ENCODE measurements around the gene NPAS4. TPM values are rescaled to one million over a fixed set of nuclear protein-coding genes. Genes with fewer than 3 reads are reported as not detected.

NPAS4 gene
- total and polyA plus RNA-seq, 9 of the 15 experiments (the other 6 are each of a cell fraction or from before 2014, with no cell fraction given) = not detected

DNA sequence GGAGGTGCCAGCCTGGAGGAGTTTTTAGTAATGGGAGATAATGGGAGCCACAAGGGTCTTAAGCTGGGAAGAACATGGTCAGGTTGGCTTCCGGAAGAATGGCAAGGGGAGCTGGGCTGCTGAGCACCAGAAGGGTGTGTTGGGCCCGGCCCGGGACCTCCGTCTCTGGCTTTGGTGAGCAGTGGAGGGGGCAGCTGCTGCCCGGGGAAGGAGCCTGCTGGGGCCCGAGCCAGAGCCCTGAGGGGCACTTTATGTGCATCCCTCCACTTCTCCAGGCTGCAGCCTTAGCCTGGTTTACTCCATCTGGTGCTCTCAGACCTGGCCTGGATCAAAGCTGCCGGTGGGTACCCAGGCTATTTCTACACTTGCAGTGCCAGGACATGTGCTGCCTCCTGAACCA, 8.7 kb upstream of the NPAS4 start:
- in situ Hi-C loops (cut with MboI) = no loop called here
- DNase-seq (ENCODE audit: extremely low read depth in 1 of 4, low spot score in 3 of 4) (no peak), ATAC-seq (no peak), FAIRE-seq (no peak)
- no peaks in the 10 kb centered on the region for H3K9me3 ChIP-seq (replicated peaks; ENCODE audit: control insufficient read depth, insufficient read depth, low read depth, low read length)
- H3K9ac ChIP-seq (ENCODE audit: insufficient read depth in 1 of 2, low read depth in 2 of 2, low read length in 2 of 2) = no peak overlapping the region
- 1% methylated on average over 7 of the region's 7 CpGs for WGBS (ENCODE audit: insufficient coverage, low coverage, missing lambda C conversion rate)
- H3K36me3 ChIP-seq (ENCODE audit: control insufficient read depth, insufficient read depth, low read length) = no peaks in the 10 kb centered on the region
- H3K4me1 ChIP-seq (replicated peaks in 1 of 2; ENCODE audit: control insufficient read depth in 2 of 2, insufficient read depth in 2 of 2, low read length in 2 of 2) = peaks cover 7 to 9% of the 10 kb centered on the region in 2 experiments; a peak in 2 of 5 replicates
- peaks cover 16% of the 10 kb centered on the region for H4K20me1 ChIP-seq (replicated peaks; ENCODE audit: control insufficient read depth, insufficient read depth, low read length)
- POLR2A ChIA-PET = interaction anchor here (1.3 to 1.5 kb wide), 2 partner anchors 9 to 12 kb away, joined by 3 to 5 read pairs; partner anchors contain the start of gene NPAS4
- no peak overlapping the region for H3K27ac ChIP-seq (ENCODE audit: extremely low read depth, low read depth, low read length)
- no peak overlapping the region for H3K4me3 ChIP-seq
- no peak overlapping the region for H2AFZ ChIP-seq (ENCODE audit: low read depth, low read length)
- H3K9me1 ChIP-seq (ENCODE audit: control insufficient read depth, insufficient read depth, low read length) = no peaks in the 10 kb centered on the region
- peaks cover 35 to 56% of the 10 kb centered on the region in 2 experiments for H3K27me3 ChIP-seq (ENCODE audit: control insufficient read depth in 2 of 2, insufficient read depth in 2 of 2, low read length in 2 of 2)
- CTCF ChIA-PET (ENCODE audit: low intra/inter-chr PET ratio) = interaction anchor here (0.6 kb wide), 1 partner anchor 272 kb away, joined by 3 read pairs; no protein-coding TSS in a partner anchor
- intact Hi-C loops (cut with micrococcal nuclease) = no loop called here
- BruUV-seq (replicated peaks) = no TSS peak
- H3K4me2 ChIP-seq (ENCODE audit: insufficient read depth, low read length) = no peak overlapping the region
- no peaks in the 10 kb centered on the region for H3K79me2 ChIP-seq (ENCODE audit: control insufficient read depth, insufficient read depth, low read length)
- TF ChIP-seq, protein P1, sequence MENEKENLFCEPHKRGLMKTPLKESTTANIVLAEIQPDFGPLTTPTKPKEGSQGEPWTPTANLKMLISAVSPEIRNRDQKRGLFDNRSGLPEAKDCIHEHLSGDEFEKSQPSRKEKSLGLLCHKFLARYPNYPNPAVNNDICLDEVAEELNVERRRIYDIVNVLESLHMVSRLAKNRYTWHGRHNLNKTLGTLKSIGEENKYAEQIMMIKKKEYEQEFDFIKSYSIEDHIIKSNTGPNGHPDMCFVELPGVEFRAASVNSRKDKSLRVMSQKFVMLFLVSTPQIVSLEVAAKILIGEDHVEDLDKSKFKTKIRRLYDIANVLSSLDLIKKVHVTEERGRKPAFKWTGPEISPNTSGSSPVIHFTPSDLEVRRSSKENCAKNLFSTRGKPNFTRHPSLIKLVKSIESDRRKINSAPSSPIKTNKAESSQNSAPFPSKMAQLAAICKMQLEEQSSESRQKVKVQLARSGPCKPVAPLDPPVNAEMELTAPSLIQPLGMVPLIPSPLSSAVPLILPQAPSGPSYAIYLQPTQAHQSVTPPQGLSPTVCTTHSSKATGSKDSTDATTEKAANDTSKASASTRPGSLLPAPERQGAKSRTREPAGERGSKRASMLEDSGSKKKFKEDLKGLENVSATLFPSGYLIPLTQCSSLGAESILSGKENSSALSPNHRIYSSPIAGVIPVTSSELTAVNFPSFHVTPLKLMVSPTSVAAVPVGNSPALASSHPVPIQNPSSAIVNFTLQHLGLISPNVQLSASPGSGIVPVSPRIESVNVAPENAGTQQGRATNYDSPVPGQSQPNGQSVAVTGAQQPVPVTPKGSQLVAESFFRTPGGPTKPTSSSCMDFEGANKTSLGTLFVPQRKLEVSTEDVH (IDR thresholded peaks at IDR 0.05; ENCODE audit: low read depth, partially characterized antibody) = no peak
- TF ChIP-seq, protein P2, sequence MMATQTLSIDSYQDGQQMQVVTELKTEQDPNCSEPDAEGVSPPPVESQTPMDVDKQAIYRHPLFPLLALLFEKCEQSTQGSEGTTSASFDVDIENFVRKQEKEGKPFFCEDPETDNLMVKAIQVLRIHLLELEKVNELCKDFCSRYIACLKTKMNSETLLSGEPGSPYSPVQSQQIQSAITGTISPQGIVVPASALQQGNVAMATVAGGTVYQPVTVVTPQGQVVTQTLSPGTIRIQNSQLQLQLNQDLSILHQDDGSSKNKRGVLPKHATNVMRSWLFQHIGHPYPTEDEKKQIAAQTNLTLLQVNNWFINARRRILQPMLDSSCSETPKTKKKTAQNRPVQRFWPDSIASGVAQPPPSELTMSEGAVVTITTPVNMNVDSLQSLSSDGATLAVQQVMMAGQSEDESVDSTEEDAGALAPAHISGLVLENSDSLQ (IDR thresholded peaks at IDR 0.05) = no peak
- TF ChIP-seq MAFF (IDR thresholded peaks at IDR 0.05; ENCODE audit: low read length) = no peak
- TF ChIP-seq JUND (IDR thresholded peaks at IDR 0.05; ENCODE audit: borderline replicate concordance, low read depth, low read length) = no peak
- TF ChIP-seq JUND (tag; IDR thresholded peaks at IDR 0.05; ENCODE audit: borderline replicate concordance, low read depth, low read length) = no peak
- TF ChIP-seq ZFP1 (CRISPR knock-in tag; IDR thresholded peaks at IDR 0.05) = no peak
- no peak for TF ChIP-seq C11orf30 (IDR thresholded peaks at IDR 0.05; ENCODE audit: low read depth)
- no peak for TF ChIP-seq ZNF77 (CRISPR knock-in tag; IDR thresholded peaks at IDR 0.05)
- no peak for TF ChIP-seq IRF2 (CRISPR knock-in tag; IDR thresholded peaks at IDR 0.05)
- TF ChIP-seq ZNF57 (CRISPR knock-in tag; IDR thresholded peaks at IDR 0.05) = no peak
- no peak for TF ChIP-seq ETV5 (CRISPR knock-in tag; IDR thresholded peaks at IDR 0.05; ENCODE audit: low read depth)
- no peak for TF ChIP-seq ADNP (tag; IDR thresholded peaks at IDR 0.05)
- no peak for TF ChIP-seq TSHZ1 (CRISPR knock-in tag; IDR thresholded peaks at IDR 0.05)
- no peak for TF ChIP-seq ESRRB (CRISPR knock-in tag; IDR thresholded peaks at IDR 0.05; ENCODE audit: borderline replicate concordance)
- no peak for TF ChIP-seq SNRNP70 (optimal IDR thresholded peaks at IDR 0.05; ENCODE audit: low read depth, low read length)
- TF ChIP-seq KDM4B (IDR thresholded peaks at IDR 0.05; ENCODE audit: borderline replicate concordance in 2 of 2, low read depth in 1 of 2) = no peak
